Testis (tissue), 3 donors: ENCODE measurements around the gene TMEM80. TPM values are rescaled to one million over a fixed set of nuclear protein-coding genes. Genes with fewer than 3 reads are reported as not detected.

ENCODE experiments used
- DNase-seq: peaks from one replicate; pipeline ENCODE4 v3.0.0-alpha.2; 2019
- H3K27ac ChIP-seq, 2 donors: fragments of 200-600 bp; sonication (generic); one replicate each; pipeline ENCODE4 v1.5.1; 2019
- H3K27me3 ChIP-seq: fragments of 200-600 bp; sonication (generic); one replicate; pipeline ENCODE4 v1.5.1; 2019
- H3K36me3 ChIP-seq: fragments of 200-600 bp; sonication (generic); one replicate; pipeline ENCODE4 v1.5.1; 2017; ENCODE audit warnings: low read depth; ENCODE audit errors: missing control alignments
- H3K4me1 ChIP-seq: fragments of 200-600 bp; sonication (generic); one replicate; pipeline ENCODE4 v1.5.1; 2019
- H3K4me3 ChIP-seq, 2 donors: fragments of 200-600 bp; sonication (generic); one replicate each; pipeline ENCODE4 v1.5.1; 2017 to 2019
- H3K9me3 ChIP-seq: fragments of 200-600 bp; sonication (generic); one replicate; pipeline ENCODE4 v1.5.1; 2017
- CTCF ChIP-seq, 3 experiments: fragments of 450-650 bp in 2 of 3; fragments of 200-600 bp in 1 of 3; sonication (generic) in 1 of 3; IDR thresholded peaks; one replicate each; pipeline ENCODE4 v1.5.1; 2016 to 2019; ENCODE audit warnings: antibody characterized with exemption in 3 of 3, mild to moderate bottlenecking in 2 of 3, moderate library complexity in 1 of 3
- POLR2A ChIP-seq: fragments of 450-650 bp; IDR thresholded peaks from one replicate; pipeline ENCODE4 v1.6.1; 2017; ENCODE audit warnings: antibody characterized with exemption, mild to moderate bottlenecking, moderate library complexity
- WGBS, 2 donors: methylation state at CpG; one replicate each; pipeline ENCODE4 v1.1.5; 2018; 5-methylcytosine and 5-hydroxymethylcytosine counted together
- intact Hi-C: fragments of 100-400 bp; cut with DNase I; formaldehyde crosslinking; loops from one replicate; pipeline ENCODE4 v1.15.1; 2023; ENCODE audit warnings: low total_unique reads
- polyA plus RNA-seq: library from polyadenylated mRNA; stranded (reverse); fragments of 350-450 nt; fragmentation: Illumina TruSeq; extraction: RNeasy Lipid Tissue Mini Kit (QIAGEN cat#74804); gene quantifications from one replicate; pipeline ENCODE4 v1.2.3, GENCODE V29; 2014; ENCODE audit warnings: low read depth, low replicate concordance; ENCODE audit not compliant: insufficient read depth
- total RNA-seq, 2 donors: library from RNA; depleted of rRNA; stranded (reverse); fragments of >200 nt; gene quantifications; one replicate each; pipeline ENCODE4 v1.2.3, GENCODE V29; 2016

TMEM80 gene
- total and polyA plus RNA-seq, 3 donors from 2014 or later: 38.9 to 74.5 (median 72.8) TPM

GRCh38 chr11:680970-681369 lies 14.6 kb upstream of the TMEM80 start:
- no peaks in the 10 kb centered on the region for H3K9me3 ChIP-seq
- no peak overlapping the region for H3K27ac ChIP-seq
- H3K36me3 ChIP-seq: no peaks in the 10 kb centered on the region

DNA sequence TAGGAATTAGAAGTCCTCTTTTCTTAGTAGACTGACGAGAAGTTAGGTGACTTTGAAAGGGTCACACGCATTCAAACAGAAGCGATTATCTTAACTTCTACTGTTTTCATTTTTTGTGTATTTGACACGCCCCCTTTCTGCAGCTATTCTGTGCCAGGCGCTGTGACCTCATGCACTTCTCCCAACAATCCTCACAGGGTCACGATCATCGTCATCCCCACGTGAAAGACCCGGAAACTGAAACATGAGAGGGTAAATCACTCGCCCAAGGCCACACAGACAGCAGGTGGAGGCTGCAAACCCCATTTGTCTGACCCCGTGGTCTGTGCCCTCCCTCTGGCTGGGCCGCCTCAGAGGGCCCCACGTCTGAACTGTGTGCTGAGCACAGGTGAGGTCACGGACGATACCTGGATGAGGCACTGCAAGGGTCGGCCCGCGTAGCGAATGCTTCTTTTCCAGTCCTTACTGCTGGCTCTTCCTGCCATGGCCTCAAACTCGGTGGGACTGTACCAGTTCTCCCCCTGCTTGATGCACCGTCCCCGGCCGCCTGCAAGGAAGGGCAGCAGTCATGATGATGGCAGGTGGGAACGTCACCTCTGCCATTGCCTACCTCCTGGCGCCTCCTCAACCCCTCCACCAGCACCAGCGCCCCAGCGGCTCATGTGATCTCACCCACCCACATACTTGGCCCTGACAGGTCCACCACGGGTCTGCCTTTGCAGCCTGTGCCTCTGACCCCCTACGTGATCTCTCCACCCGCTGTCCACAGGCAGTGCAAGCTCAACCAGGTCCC lies 9.0 kb upstream of the TMEM80 start:
- H3K4me1 ChIP-seq: peaks cover 19% of the 10 kb centered on the region
- no peaks in the 10 kb centered on the region for H3K27me3 ChIP-seq
- DNase-seq: no peak
- 92% methylated on average over 28 to 30 of the region's 30 CpGs for WGBS, 2 donors
- H3K4me3 ChIP-seq: no peak overlapping the region
- H3K9me3 ChIP-seq: no peaks in the 10 kb centered on the region
- intact Hi-C loops: no loop called here
- no peak for TF ChIP-seq CTCF (IDR thresholded peaks at IDR 0.05)
- no peak for TF ChIP-seq POLR2A
- H3K27ac ChIP-seq: no peak overlapping the region
- no peaks in the 10 kb centered on the region for H3K36me3 ChIP-seq

More at GRCh38 chr11:680970-681369, 14.6 kb upstream of the TMEM80 start:
- no peak overlapping the region for H3K4me3 ChIP-seq
- no peaks in the 10 kb centered on the region for H3K27me3 ChIP-seq
- TF ChIP-seq CTCF (IDR thresholded peaks at IDR 0.05) (no peak), POLR2A (no peak)
- intact Hi-C loops: no loop called here
- peaks cover 14% of the 10 kb centered on the region for H3K4me1 ChIP-seq
- DNase-seq: no peak
- 92 to 93% methylated on average over 12 to 13 of the region's 13 CpGs for WGBS, 2 donors

GRCh38 chr11:687751-688150 lies 7.9 kb upstream of the TMEM80 start:
- Histone ChIP-seq H3K36me3 (no peaks in the 10 kb centered on the region), H3K27ac (no peak overlapping the region), H3K9me3 (no peaks in the 10 kb centered on the region), H3K4me3 (no peak overlapping the region), H3K27me3 (no peaks in the 10 kb centered on the region), H3K4me1 (peaks cover 20% of the 10 kb centered on the region)
- DNase-seq: no peak
- intact Hi-C loops: no loop called here
- 89 to 90% methylated on average over 13 of the region's 13 CpGs for WGBS, 2 donors
- no peak for TF ChIP-seq CTCF (IDR thresholded peaks at IDR 0.05)
- no peak for TF ChIP-seq POLR2A

- no peaks in the 10 kb centered on the region for H3K36me3 ChIP-seq
- intact Hi-C loops: no loop called here
- H3K27ac ChIP-seq: no peak overlapping the region
Observed at GRCh38 chr11:688681-689080, 6.9 kb upstream of the TMEM80 start.

More at GRCh38 chr11:688681-689080, 6.9 kb upstream of the TMEM80 start:
- TF ChIP-seq CTCF (IDR thresholded peaks at IDR 0.05) (no peak), POLR2A (no peak)
- Histone ChIP-seq H3K4me1 (peaks cover 26% of the 10 kb centered on the region), H3K27me3 (no peaks in the 10 kb centered on the region), H3K9me3 (no peaks in the 10 kb centered on the region), H3K4me3 (no peak overlapping the region)
- DNase-seq: no peak
- 83 to 86% methylated on average over 7 to 9 of the region's 9 CpGs for WGBS, 2 donors
